OCI-LY7 (cell line): ENCODE measurements around the gene KIR3DL3. TPM values are rescaled to one million over a fixed set of nuclear protein-coding genes. Genes with fewer than 3 reads are reported as not detected.
"Not testable (repeated sequence)": the region's sequence is repeated elsewhere in the genome, so short reads cannot be mapped to it uniquely, and the experiment has no call there.

Source experiments
- BruUV-seq: library from RNA; stranded (reverse); fragments of 400-500 nt; replicated peaks from 2 replicates; lab custom pipeline; 2021; lab: Mats Ljungman, UMichigan
- CTCF ChIA-PET: fragments of 300-600 bp; sonication (Branson Sonifier 250); formaldehyde crosslinking; loops from one replicate; lab custom pipeline; 2022; ENCODE audit warnings: antibody characterized with exemption; ENCODE audit not compliant: unreplicated experiment; lab: Charles Lee
- POLR2A ChIA-PET: fragments of 300-600 bp; sonication (Branson Sonifier 250); formaldehyde crosslinking; loops from one replicate; lab custom pipeline; 2022; ENCODE audit warnings: antibody characterized with exemption; lab: Charles Lee
- DNase-seq: peaks from one replicate; pipeline ENCODE4 v3.0.0-alpha.2; 2015; ENCODE audit warnings: low spot score
- H2AFZ ChIP-seq: fragments of 200-600 bp; sonication (generic), shearing (Covaris generic); 2 replicates; pipeline ENCODE4 v1.6.1; 2014; ENCODE audit warnings: mild to moderate bottlenecking, antibody characterized with exemption, low read length, moderate library complexity
- H3K27ac ChIP-seq: fragments of 200-600 bp; sonication (generic); 2 replicates; pipeline ENCODE4 v1.5.1; 2014; ENCODE audit warnings: mixed run types, low read depth, mild to moderate bottlenecking, moderate library complexity, low read length, inconsistent platforms; ENCODE audit not compliant: poor library complexity, severe bottlenecking
- H3K36me3 ChIP-seq: fragments of 200-600 bp; sonication (generic); 2 replicates; pipeline ENCODE4 v1.6.1; 2014; ENCODE audit warnings: mild to moderate bottlenecking, antibody characterized with exemption, low read length, moderate library complexity, mixed read lengths; ENCODE audit not compliant: insufficient read depth
- H3K4me1 ChIP-seq: fragments of 200-600 bp; sonication (generic); 2 replicates; pipeline ENCODE4 v1.5.1; 2014; ENCODE audit warnings: mild to moderate bottlenecking, low read length; ENCODE audit not compliant: insufficient read depth, poor library complexity, severe bottlenecking
- H3K4me2 ChIP-seq: fragments of 200-600 bp; sonication (generic); 2 replicates; pipeline ENCODE4 v1.6.1; 2014; ENCODE audit warnings: mild to moderate bottlenecking, low read length
- H3K4me3 ChIP-seq: fragments of 200-600 bp; sonication (generic); 2 replicates; pipeline ENCODE4 v1.5.1; 2014; ENCODE audit warnings: mild to moderate bottlenecking, low read depth, low read length; ENCODE audit not compliant: poor library complexity, severe bottlenecking
- H3K79me2 ChIP-seq: fragments of 200-600 bp; sonication (generic); 2 replicates; pipeline ENCODE4 v1.6.1; 2016; ENCODE audit warnings: low read depth, mild to moderate bottlenecking, low read length, moderate library complexity, mixed read lengths; ENCODE audit not compliant: insufficient read depth
- H3K9me2 ChIP-seq: fragments of 200-600 bp; sonication (generic); 2 replicates; pipeline ENCODE4 v1.6.1; 2016; ENCODE audit warnings: mild to moderate bottlenecking, low read length, mixed read lengths; ENCODE audit not compliant: insufficient read depth
- H3K9me3 ChIP-seq: fragments of 200-600 bp; sonication (generic); 2 replicates; pipeline ENCODE4 v1.6.1; 2014; ENCODE audit warnings: mild to moderate bottlenecking, mixed run types, low read length, mixed read lengths
- H4K20me1 ChIP-seq: fragments of 200-600 bp; sonication (generic); 2 replicates; pipeline ENCODE4 v1.6.1; 2014; ENCODE audit warnings: mild to moderate bottlenecking, antibody characterized with exemption, low read length, moderate library complexity, mixed read lengths; ENCODE audit not compliant: insufficient read depth
- CTCF ChIP-seq: fragments of 200-600 bp; sonication (generic); conservative IDR thresholded peaks from 2 replicates; pipeline ENCODE4 v1.5.1; 2014; ENCODE audit warnings: mild to moderate bottlenecking, antibody characterized with exemption, low read length, moderate library complexity, mixed read lengths
- EZH2phosphoT487 ChIP-seq: fragments of 200-600 bp; sonication (generic); IDR thresholded peaks from 2 replicates; pipeline ENCODE4 v1.6.1; 2018; ENCODE audit warnings: low read depth, borderline replicate concordance, mild to moderate bottlenecking, mixed run types, antibody characterized with exemption, low read length, moderate library complexity, mixed read lengths
- intact Hi-C: fragments of 100-400 bp; cut with micrococcal nuclease; formaldehyde crosslinking; loops from one replicate; pipeline ENCODE4 v1.10.0; 2022; ENCODE audit not compliant: unreplicated experiment
- total RNA-seq, 2 experiments: library from RNA; depleted of rRNA in 1 of 2; stranded (reverse); fragments of >200 nt in 1 of 2; shearing (Covaris generic) in 1 of 2; gene quantifications; 2 replicates each; pipeline ENCODE4 v1.2.3, GENCODE V29; 2014 to 2022

KIR3DL3 gene
- total RNA-seq, 2 experiments from 2014 or later: not detected

DNA sequence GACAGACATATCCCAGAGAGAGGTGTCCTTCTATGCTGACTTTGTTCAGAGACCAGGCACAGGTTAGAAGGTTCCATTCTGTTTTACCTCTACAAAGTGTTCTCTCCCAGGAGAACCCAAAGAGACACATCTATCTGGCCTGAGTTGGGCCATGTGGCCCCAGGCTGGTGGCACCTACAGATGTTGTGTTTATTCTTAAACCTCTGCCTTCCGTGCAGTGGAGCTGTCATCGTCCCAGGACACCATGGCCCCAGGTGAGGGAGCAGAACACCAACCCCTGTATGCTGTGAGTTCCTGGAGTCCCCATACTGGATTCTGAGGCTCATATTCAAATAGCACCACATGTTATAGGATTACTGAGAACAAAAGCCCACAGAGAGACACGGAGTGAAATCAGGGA, 3.9 kb downstream of the KIR3DL3 start:
- no peaks in the 10 kb centered on the region for H3K4me1 ChIP-seq
- H3K9me3 ChIP-seq: no peaks in the 10 kb centered on the region
- no peak overlapping the region for H3K4me3 ChIP-seq
- DNase-seq: no peak
- H3K4me2 ChIP-seq: no peak overlapping the region
- no peaks in the 10 kb centered on the region for H4K20me1 ChIP-seq
- no peak for TF ChIP-seq EZH2phosphoT487
- TF ChIP-seq CTCF: no peak
- ChIA-PET CTCF (no interaction called here), POLR2A (no interaction called here)
- BruUV-seq: no TSS peak
- no peaks in the 10 kb centered on the region for H3K9me2 ChIP-seq
- intact Hi-C loops: no loop called here
- H3K27ac ChIP-seq: no peak overlapping the region
- H3K36me3 ChIP-seq: no peaks in the 10 kb centered on the region
- no peak overlapping the region for H2AFZ ChIP-seq
- H3K79me2 ChIP-seq: no peaks in the 10 kb centered on the region

DNA sequence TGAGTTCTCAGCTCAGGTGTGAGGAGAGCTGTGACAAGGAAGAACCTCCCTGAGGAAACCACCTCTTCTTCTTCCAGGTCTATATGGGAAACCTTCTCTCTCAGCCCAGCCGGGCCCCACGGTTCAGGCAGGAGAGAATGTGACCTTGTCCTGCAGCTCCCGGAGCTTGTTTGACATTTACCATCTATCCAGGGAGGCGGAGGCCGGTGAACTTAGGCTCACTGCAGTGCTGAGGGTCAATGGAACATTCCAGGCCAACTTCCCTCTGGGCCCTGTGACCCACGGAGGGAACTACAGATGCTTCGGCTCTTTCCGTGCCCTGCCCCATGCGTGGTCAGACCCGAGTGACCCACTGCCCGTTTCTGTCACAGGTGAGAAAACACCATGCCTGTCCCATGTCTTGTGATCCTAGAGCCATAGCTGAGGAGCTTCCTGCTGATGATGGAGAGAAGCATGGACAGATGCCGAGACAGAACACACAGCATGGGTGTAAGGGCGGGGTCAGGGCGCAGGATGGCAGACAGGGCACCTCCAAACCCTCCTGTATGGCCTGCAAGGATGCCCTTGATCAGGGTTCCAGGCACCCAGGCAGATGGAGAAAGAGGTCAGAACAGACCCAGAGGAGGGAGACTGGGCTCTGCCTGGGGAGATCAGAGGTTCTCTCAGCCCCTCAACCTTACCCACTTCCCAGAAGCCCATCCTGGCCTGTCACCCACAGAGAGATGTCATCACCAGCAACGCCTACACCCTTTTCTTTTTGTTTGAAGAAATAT, 5.4 kb downstream of the KIR3DL3 start:
- intact Hi-C loops: no loop called here
- Histone ChIP-seq H3K4me3 (no peak overlapping the region), H3K27ac (no peak overlapping the region), H3K9me2 (no peaks in the 10 kb centered on the region), H3K4me1 (no peaks in the 10 kb centered on the region), H4K20me1 (no peaks in the 10 kb centered on the region), H3K4me2 (no peak overlapping the region), H2AFZ (no peak overlapping the region), H3K36me3 (no peaks in the 10 kb centered on the region), H3K79me2 (no peaks in the 10 kb centered on the region), H3K9me3 (no peaks in the 10 kb centered on the region)
- no TSS peak for BruUV-seq
- DNase-seq: no peak
- ChIA-PET CTCF (no interaction called here), POLR2A (no interaction called here)
- TF ChIP-seq EZH2phosphoT487 (no peak), CTCF (no peak)

DNA sequence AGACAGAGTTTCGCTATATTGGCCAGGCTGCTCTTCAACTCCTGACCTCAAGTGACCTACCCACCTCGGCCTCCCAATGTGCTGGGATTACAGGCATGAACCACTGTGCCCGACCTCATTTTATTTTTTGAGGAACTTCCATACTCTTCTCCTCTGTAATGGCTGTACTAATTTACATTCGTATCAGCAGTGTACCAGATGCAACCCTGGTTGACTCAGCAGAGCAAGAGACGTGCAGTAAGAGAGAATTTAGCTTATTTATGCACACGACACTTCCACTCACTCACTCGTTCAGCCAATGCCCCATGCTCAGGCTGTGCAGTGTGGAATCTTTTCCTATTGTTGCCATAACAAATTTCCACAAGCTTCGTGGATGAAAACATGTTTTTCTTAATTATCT, 6.9 kb downstream of the KIR3DL3 start:
- Histone ChIP-seq H2AFZ (no peak overlapping the region), H3K9me3 (no peaks in the 10 kb centered on the region), H3K4me3 (no peak overlapping the region), H3K79me2 (no peaks in the 10 kb centered on the region), H3K36me3 (no peaks in the 10 kb centered on the region), H3K4me1 (no peaks in the 10 kb centered on the region), H4K20me1 (no peaks in the 10 kb centered on the region), H3K9me2 (no peaks in the 10 kb centered on the region), H3K27ac (no peak overlapping the region), H3K4me2 (no peak overlapping the region)
- TF ChIP-seq EZH2phosphoT487 (no peak), CTCF (no peak)
- POLR2A ChIA-PET: interaction anchor here (1.2 kb wide), 1 partner anchor 65 kb away, joined by 3 read pairs; no protein-coding TSS in a partner anchor
- no TSS peak for BruUV-seq
- DNase-seq: no peak
- intact Hi-C loops: no loop called here
- CTCF ChIA-PET: no interaction called here

DNA sequence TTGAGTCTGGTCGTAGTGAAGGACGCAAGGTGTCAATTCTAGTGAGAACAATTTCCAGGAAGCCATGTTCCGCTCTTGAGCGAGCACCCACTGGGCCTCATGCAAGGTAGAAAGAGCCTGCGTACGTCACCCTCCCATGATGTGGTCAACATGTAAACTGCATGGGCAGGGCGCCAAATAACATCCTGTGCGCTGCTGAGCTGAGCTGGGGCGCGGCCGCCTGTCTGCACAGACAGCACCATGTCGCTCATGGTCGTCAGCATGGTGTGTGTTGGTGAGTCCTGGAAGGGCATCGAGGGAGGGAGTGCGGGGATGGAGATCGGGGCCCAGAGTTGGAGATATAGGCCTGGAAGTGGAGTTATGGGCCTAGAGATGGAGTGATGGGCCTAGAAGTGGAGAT, 14.1 kb downstream of the KIR3DL3 start, which contains the start of gene KIR2DL3:
Gene KIR2DL3, plus strand, starts transcription at position 208 of the 400 bp plus-strand sequence. Its CDS starts 33 bp downstream, at position 241.
- CTCF ChIA-PET, H3K36me3 ChIP-seq, H3K27ac ChIP-seq, POLR2A ChIA-PET, DNase-seq, H2AFZ ChIP-seq, H3K79me2 ChIP-seq, BruUV-seq, intact Hi-C loops, H3K9me3 ChIP-seq, H4K20me1 ChIP-seq, H3K9me2 ChIP-seq, H3K4me3 ChIP-seq, H3K4me1 ChIP-seq, H3K4me2 ChIP-seq: not testable (repeated sequence)
